Medulla oblongata (tissue), 1 donor: ENCODE results near the gene VPS13D.
"Not testable (repeated sequence)": the region's sequence is repeated elsewhere in the genome, so short reads cannot be mapped to it uniquely, and the experiment has no call there.

Experiments used
- DNase-seq: peaks from one replicate; pipeline ENCODE4 v3.0.0-alpha.2; 2015; ENCODE audit errors: extremely low spot score

The VPS13D gene

GRCh38 chr1:12285496-12286143 lies 55.8 kb downstream of the VPS13D start:
- no peak for DNase-seq

- no peak for DNase-seq
Measured at GRCh38 chr1:12287869-12288268, 58.0 kb downstream of the VPS13D start.

DNA sequence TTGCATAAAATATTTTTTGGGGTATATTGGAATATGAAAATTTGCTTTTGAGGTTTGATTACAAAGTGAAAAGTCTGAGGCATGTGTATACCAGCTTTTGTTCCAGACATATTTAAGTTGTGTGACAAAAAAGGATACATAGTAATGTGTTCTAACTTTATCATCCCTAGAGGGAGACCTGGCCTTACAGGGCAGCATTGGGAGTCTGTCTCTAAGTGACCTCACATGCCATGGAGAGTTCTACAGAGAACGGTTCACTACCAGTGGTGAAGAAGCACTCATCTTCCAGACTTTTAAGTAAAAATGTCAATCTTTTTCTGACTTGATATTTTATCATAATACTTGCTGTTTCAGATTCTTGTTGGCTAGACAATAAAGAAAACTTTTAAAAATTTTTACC lies 61.0 kb downstream of the VPS13D start:
- DNase-seq, result no peak

GRCh38 chr1:12293416-12293815 lies 63.6 kb downstream of the VPS13D start:
- DNase-seq, result no peak

GRCh38 chr1:12294076-12294475 lies 64.2 kb downstream of the VPS13D start:
- DNase-seq, result no peak

GRCh38 chr1:12296016-12296415 lies 66.2 kb downstream of the VPS13D start:
- no peak for DNase-seq

GRCh38 chr1:12296623-12297022 lies 66.8 kb downstream of the VPS13D start:
- no peak for DNase-seq

DNA sequence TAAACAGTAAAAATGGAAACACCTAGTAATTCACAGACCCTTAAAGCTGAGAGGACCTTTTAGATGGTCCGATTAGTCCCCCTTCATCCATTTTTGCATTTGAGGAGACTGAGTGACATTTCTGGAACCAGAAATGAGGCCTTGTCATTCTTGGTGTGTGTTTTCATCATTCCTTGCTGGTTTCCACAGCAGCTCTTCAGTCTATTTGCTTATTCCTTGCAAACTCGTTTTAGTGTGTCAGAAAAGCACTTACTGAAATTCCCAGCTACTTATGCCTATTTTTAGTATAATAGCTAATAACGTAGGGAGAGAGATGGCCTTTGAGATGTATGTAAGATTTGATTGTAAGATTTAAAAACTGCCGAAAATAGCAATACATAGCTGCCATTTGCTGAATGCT lies 70.9 kb downstream of the VPS13D start:
- no peak for DNase-seq

- DNase-seq, result no peak
Measured at GRCh38 chr1:12301518-12302237, 71.8 kb downstream of the VPS13D start.

GRCh38 chr1:12302798-12303447 lies 73.1 kb downstream of the VPS13D start:
- DNase-seq, result no peak

- no peak for DNase-seq
Measured at GRCh38 chr1:12305377-12305776, 75.5 kb downstream of the VPS13D start.

DNA sequence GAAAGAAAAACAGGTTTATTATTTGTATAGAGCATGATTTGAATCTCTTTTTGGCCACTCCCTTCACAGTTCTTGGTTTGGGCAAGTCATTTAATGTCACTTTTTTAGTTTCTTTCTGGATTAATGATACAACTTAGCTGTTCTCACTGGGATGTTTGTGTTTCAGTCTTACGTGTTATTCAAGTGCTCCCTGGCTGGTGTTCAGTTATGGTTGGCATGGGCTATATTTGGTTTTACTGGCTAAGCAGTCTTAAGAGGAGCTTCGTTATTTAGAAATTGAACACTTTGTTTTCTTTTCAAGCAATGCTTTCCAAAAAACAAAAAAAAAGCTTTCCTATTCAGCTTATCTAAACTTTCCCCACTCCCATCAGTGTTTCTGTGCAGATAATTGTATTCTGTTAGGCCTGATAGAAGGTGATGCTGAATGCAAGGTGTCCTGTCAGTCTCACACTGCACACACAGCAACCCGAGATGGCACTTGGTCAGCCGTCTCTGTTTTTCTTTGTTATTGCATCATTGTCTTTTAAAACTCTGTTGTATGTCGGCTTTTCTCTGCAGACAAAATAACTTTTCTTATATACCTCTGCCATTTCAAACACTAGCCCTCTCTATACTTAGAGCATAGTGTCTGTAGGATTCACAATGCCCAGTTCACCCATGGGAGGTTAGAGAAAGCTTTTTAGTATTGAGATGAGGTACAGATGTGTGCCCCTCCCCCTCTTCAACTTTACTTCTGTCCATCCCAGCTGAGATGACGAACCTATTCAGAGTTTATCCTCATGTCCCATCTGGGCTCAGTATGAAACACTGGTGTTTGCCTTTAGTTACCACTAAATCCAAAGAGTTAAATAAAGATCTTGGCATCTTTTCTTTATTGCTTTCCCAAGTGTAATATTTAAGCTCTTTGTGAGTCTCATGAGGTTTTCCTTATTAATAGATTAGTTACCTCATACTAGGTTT lies 80.2 kb downstream of the VPS13D start:
- peak; percentile 22 for DNase-seq

DNA sequence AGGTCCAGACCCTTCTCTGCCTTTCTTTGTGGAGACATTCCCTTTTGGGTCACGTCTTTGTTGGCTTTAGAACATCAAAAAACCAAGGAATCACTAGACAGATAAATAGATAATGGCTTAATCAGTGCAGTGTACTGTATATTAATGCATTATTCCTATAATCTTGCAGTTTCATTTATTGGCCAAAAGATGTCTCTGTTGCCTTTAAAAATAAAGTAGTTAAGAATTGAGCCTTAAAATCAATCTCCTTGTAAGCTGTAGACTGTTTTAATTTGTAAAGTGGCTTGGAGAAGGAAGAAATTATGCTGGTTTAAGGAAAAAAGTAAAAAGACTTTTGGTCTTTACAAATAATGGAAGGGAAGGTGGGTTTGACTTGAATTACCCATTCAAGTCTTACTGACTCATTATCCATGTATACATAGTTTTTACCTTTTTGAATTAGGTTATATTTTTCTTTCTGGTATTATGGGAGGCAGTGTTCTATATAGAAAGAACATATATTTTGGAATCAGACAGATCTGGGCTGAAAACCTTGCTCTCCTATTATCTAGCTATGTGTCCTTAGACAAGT lies 84.6 kb downstream of the VPS13D start:
- peak; percentile 28 for DNase-seq

DNA sequence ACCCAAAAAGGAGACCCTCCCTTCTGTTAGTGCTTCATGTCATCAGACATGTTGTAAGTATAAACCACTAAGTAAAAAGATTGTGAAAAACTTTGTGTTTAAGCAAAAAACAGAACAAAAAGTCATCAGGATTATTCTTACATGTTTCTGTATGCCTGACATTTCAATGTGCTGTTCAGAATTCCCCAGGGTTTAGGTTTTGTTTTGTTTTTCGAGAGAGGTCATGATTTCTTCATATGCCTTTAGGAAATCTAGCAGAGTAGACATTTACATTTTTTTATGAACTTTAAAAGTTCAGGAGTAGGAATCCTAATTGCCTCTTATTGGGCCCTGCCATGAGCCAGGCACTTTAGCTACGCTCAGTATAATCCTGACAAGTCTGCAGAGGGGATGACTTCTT lies 85.3 kb downstream of the VPS13D start:
- no peak for DNase-seq

DNA sequence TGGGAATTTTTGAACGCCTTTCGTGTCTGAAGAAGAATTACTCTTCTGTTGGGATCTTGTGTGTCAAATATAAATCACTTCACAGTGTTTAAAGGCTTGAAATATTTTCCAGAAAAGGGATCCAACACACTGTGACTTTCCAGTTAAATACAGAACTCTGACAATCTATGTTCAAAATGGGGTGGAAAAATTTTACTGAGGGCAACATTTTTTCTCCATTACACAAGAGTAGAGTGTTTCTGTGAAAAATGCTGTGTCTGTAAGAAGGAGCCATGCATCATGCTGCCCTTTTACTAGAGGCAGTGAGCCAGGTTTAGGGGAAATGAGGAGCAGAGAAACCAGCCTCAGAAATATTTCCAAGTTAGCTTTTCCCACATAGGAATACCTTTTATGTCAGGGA lies 86.5 kb downstream of the VPS13D start:
- DNase-seq, result no peak

DNA sequence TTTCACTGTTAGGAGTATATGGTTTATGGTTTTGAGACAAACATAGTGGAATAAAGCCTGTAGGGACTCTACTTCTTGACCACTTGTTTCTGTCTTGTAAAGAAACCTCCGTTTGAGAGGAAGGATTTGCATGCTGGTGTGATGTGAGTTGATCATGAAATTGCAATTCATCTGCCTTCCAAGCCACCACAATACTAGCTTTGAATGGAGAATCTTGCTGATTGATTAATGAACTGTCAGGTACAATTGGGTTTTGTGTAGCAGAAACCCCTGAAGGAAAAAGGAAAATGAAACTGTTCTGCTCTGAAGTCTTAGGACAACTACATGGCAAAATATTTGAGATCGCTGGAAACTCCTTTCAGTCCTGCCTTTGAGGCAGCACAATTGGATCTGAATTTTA lies 90.7 kb downstream of the VPS13D start:
- DNase-seq, result no peak

GRCh38 chr1:12324423-12324822 lies 94.6 kb downstream of the VPS13D start:
- no peak for DNase-seq

- DNase-seq, result not testable (repeated sequence)
Measured at GRCh38 chr1:12324973-12325372, 95.1 kb downstream of the VPS13D start.

DNA sequence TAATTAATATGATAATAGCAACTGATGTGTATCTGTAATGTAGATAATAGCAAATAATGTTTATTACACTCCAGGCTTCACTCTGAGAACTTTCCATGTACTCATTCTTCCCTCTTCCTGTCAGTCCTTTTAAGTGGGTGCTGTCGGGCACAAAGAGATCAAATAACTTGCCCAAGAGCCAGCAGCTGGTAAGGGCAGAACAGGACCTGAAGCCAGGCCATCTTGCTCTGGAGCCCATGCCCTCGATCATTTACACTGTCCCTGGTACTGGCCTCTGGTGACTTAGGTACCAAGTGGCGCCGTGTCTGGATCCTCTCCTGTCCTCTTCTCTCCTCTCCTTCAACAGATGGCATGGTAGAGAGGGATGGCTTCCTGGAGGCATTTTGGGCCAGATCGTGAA lies 97.2 kb downstream of the VPS13D start:
- DNase-seq, result no peak

DNA sequence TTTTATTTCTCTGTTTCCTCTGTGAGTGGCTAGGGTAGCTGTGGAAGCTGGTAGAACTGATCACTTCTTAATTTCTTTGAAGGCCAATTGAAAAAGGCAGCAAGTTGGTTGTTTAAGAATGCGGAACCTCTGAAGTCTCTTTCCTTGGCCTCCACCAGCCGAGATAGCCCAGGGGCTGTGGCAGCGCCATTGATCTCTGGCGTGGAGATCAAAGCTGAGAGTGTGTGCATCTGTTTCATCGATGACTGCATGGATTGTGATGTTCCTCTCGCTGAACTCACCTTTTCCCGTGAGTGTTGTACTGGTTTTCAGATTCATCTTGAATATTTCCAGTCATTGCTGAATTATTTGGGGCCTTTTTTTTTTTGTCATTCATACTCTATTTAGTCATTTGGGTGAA lies 97.7 kb downstream of the VPS13D start:
- DNase-seq, result no peak

GRCh38 chr1:12333036-12333785 lies 103.4 kb downstream of the VPS13D start:
- DNase-seq, result no peak
